Activated CD8-positive, alpha-beta memory T cell treated with anti-CD3 and anti-CD28 coated beads, Interleukin-2, amount 50 U/mL, for 24 hours (primary cell): ENCODE data around the gene RER1.

Experiments
- DNase-seq: peaks from one replicate; pipeline ENCODE4 v3.0.0-alpha.2; 2020; ENCODE audit errors: extremely low read depth

The RER1 gene

GRCh38 chr1:2389644-2390043 is 2.0 kb upstream of the RER1 start:
- DNase-seq: no peak

- DNase-seq: no peak
Observed at GRCh38 chr1:2391931-2392509, 379 bp downstream of the RER1 start.

- DNase-seq: no peak
Observed at GRCh38 chr1:2392686-2393085, 1.0 kb downstream of the RER1 start.

GRCh38 chr1:2393471-2393877 is 1.8 kb downstream of the RER1 start:
- no peak for DNase-seq

- no peak for DNase-seq
Observed at GRCh38 chr1:2394220-2394619, 2.6 kb downstream of the RER1 start.

GRCh38 chr1:2394761-2395160 is 3.1 kb downstream of the RER1 start:
- no peak for DNase-seq

GRCh38 chr1:2395245-2395644 is 3.6 kb downstream of the RER1 start:
- no peak for DNase-seq

GRCh38 chr1:2396059-2396458 is 4.4 kb downstream of the RER1 start:
- no peak for DNase-seq

GRCh38 chr1:2396476-2396875 is 4.8 kb downstream of the RER1 start:
- no peak for DNase-seq

GRCh38 chr1:2397007-2397679 is 5.5 kb downstream of the RER1 start:
- no peak for DNase-seq

GRCh38 chr1:2398871-2399270 is 7.2 kb downstream of the RER1 start:
- no peak for DNase-seq

GRCh38 chr1:2399890-2400575 is 8.4 kb downstream of the RER1 start:
- no peak for DNase-seq

GRCh38 chr1:2400576-2400909 is 8.9 kb downstream of the RER1 start:
- DNase-seq: no peak

GRCh38 chr1:2400950-2401649 is 9.5 kb downstream of the RER1 start:
- DNase-seq: no peak

- no peak for DNase-seq
Observed at GRCh38 chr1:2402420-2402819, 10.8 kb downstream of the RER1 start.

GRCh38 chr1:2403273-2403672 is 11.6 kb downstream of the RER1 start:
- DNase-seq: no peak

GRCh38 chr1:2404142-2404889 is 12.7 kb downstream of the RER1 start:
- no peak for DNase-seq

GRCh38 chr1:2404890-2405511 is 13.4 kb downstream of the RER1 start:
- no peak for DNase-seq

GRCh38 chr1:2405588-2406295 is 14.1 kb downstream of the RER1 start:
- DNase-seq: no peak

GRCh38 chr1:2406451-2407041 is 14.9 kb downstream of the RER1 start:
- no peak for DNase-seq
